Activated CD4-positive, CD25-positive, alpha-beta regulatory T cell (primary cell): ENCODE measurements around the gene CREBBP.

Experiments
- DNase-seq, 4 experiments: peaks; one replicate each; lab custom pipeline; 2025; lab: John Stamatoyannopoulos, UW

Gene CREBBP

GRCh38 chr16:3767333-3767986 is 113.1 kb downstream of the CREBBP start:
- no peak for DNase-seq

GRCh38 chr16:3766177-3766576 is 114.3 kb downstream of the CREBBP start:
- no peak for DNase-seq

GRCh38 chr16:3764409-3764808 is 116.1 kb downstream of the CREBBP start:
- no peak for DNase-seq

GRCh38 chr16:3762107-3762750 is 118.3 kb downstream of the CREBBP start:
- DNase-seq = no peak

GRCh38 chr16:3761375-3762106 is 119.0 kb downstream of the CREBBP start:
- DNase-seq = no peak

- no peak for DNase-seq
These were observed 120.0 kb downstream of the CREBBP start for GRCh38 chr16:3760518-3760917.

GRCh38 chr16:3759736-3760135 is 120.8 kb downstream of the CREBBP start:
- DNase-seq = no peak

- DNase-seq = no peak
These were observed 124.4 kb downstream of the CREBBP start for GRCh38 chr16:3756113-3756512.

- no peak for DNase-seq
These were observed 125.3 kb downstream of the CREBBP start for GRCh38 chr16:3755249-3755648.

GRCh38 chr16:3754772-3755171 is 125.7 kb downstream of the CREBBP start:
- DNase-seq = no peak

- DNase-seq = no peak
These were observed 126.3 kb downstream of the CREBBP start for GRCh38 chr16:3754081-3754703.

- no peak for DNase-seq
These were observed 127.5 kb downstream of the CREBBP start for GRCh38 chr16:3752984-3753383.

GRCh38 chr16:3751878-3752277 is 128.6 kb downstream of the CREBBP start:
- DNase-seq = no peak

GRCh38 chr16:3748307-3748706 is 132.2 kb downstream of the CREBBP start:
- no peak for DNase-seq

- no peak for DNase-seq
These were observed 134.7 kb downstream of the CREBBP start for GRCh38 chr16:3745751-3746355.

GRCh38 chr16:3744018-3744417 is 136.5 kb downstream of the CREBBP start:
- no peak for DNase-seq

- no peak for DNase-seq
These were observed 139.6 kb downstream of the CREBBP start for GRCh38 chr16:3740934-3741333.

- DNase-seq = no peak
These were observed 140.3 kb downstream of the CREBBP start for GRCh38 chr16:3740186-3740585.

GRCh38 chr16:3739636-3740035 is 140.9 kb downstream of the CREBBP start:
- no peak for DNase-seq

GRCh38 chr16:3738541-3738940 is 142.0 kb downstream of the CREBBP start:
- DNase-seq = no peak

- DNase-seq = no peak
These were observed 142.4 kb downstream of the CREBBP start for GRCh38 chr16:3738128-3738527.

- no peak for DNase-seq
These were observed 143.3 kb downstream of the CREBBP start for GRCh38 chr16:3737181-3737580.
